Right atrium auricular region (tissue), 2 donors: ENCODE data around the gene TENM3. TPM values are rescaled to one million over a fixed set of nuclear protein-coding genes. Genes with fewer than 3 reads are reported as not detected.

Experiments used
- DNase-seq: peaks from one replicate; pipeline ENCODE4 v3.0.0-alpha.2; 2019; ENCODE audit warnings: low spot score
- H3K27ac ChIP-seq, 2 donors: fragments of 200-600 bp; sonication (generic); 1 replicate in 1 of 2; 2 replicates in 1 of 2; pipeline ENCODE4 v1.5.1; 2016 to 2019
- H3K27me3 ChIP-seq, 2 donors: fragments of 200-600 bp; sonication (generic); one replicate each; pipeline versions ENCODE4 v1.5.1 to v1.6.0; 2017 to 2019
- H3K36me3 ChIP-seq: fragments of 200-600 bp; sonication (generic); one replicate; pipeline ENCODE4 v1.5.1; 2016
- H3K4me1 ChIP-seq, 2 donors: fragments of 200-600 bp; sonication (generic); one replicate each; pipeline versions ENCODE4 v1.5.1 to v1.6.0; 2017 to 2019
- H3K4me3 ChIP-seq, 2 donors: fragments of 200-600 bp; sonication (generic); 1 replicate in 1 of 2; 2 replicates in 1 of 2; pipeline ENCODE4 v1.5.1; 2017 to 2019; ENCODE audit warnings: mild to moderate bottlenecking in 1 of 2, moderate library complexity in 1 of 2
- H3K9me3 ChIP-seq, 2 donors: fragments of 200-600 bp; sonication (generic); one replicate each; pipeline ENCODE4 v1.5.1; 2019
- total RNA-seq, 2 donors: library from RNA; depleted of rRNA; stranded (reverse); fragments of >200 nt; gene quantifications; one replicate each; pipeline ENCODE4 v1.1.0, GENCODE V29; 2016
- TF ChIP-seq, protein P1 (sequence below), 2 donors: fragments of 200-600 bp; sonication (generic); IDR thresholded peaks; one replicate each; pipeline ENCODE4 v1.5.1; 2019; ENCODE audit warnings: antibody characterized with exemption in 2 of 2

The TENM3 gene
- total RNA-seq, 2 donors from 2014 or later: 10.7 to 15.9 TPM

- H3K4me3 ChIP-seq: no peak overlapping the region
- no peak for DNase-seq
- no peaks in the 10 kb centered on the region for H3K4me1 ChIP-seq
- H3K27ac ChIP-seq: no peak overlapping the region
- H3K9me3 ChIP-seq: no peaks in the 10 kb centered on the region
- H3K27me3 ChIP-seq: no peaks in the 10 kb centered on the region
- no peaks in the 10 kb centered on the region for H3K36me3 ChIP-seq
- TF ChIP-seq, protein P1, sequence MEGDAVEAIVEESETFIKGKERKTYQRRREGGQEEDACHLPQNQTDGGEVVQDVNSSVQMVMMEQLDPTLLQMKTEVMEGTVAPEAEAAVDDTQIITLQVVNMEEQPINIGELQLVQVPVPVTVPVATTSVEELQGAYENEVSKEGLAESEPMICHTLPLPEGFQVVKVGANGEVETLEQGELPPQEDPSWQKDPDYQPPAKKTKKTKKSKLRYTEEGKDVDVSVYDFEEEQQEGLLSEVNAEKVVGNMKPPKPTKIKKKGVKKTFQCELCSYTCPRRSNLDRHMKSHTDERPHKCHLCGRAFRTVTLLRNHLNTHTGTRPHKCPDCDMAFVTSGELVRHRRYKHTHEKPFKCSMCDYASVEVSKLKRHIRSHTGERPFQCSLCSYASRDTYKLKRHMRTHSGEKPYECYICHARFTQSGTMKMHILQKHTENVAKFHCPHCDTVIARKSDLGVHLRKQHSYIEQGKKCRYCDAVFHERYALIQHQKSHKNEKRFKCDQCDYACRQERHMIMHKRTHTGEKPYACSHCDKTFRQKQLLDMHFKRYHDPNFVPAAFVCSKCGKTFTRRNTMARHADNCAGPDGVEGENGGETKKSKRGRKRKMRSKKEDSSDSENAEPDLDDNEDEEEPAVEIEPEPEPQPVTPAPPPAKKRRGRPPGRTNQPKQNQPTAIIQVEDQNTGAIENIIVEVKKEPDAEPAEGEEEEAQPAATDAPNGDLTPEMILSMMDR (IDR thresholded peaks at IDR 0.05): no peak
These were observed 605.5 kb downstream of the TENM3 start for GRCh38 chr4:182848685-182849084.
